Thoracic aorta endothelial cell (primary cell): ENCODE data around the gene CREB3L2. TPM values are rescaled to one million over a fixed set of nuclear protein-coding genes. Genes with fewer than 3 reads are reported as not detected.

ENCODE experiments used
- total RNA-seq: library from RNA; depleted of rRNA; stranded (reverse); fragments of >200 nt; gene quantifications from 2 replicates; pipeline ENCODE4 v1.2.3, GENCODE V29; 2012

CREB3L2 gene
- 36.8 and 65.3 TPM in 2 replicates for total RNA-seq

GRCh38 chr7:138001529-138002095 is at the start of gene CREB3L2:
CREB3L2 (minus strand) TSS chr7:138002086; CDS start chr7:138001705, 381 bp downstream.

GRCh38 chr7:137846827-137847567 is 154.9 kb downstream of the CREB3L2 start, which contains the start of gene DGKI:
DGKI (minus strand) TSS chr7:137846974.

Other genes starting within 250 kb of the CREB3L2 start
- gene DGKI, start 155.1 kb downstream of the CREB3L2 start, total RNA-seq, result 0.29 and 0.53 TPM in 2 replicates
- not detected in 2 replicates for gene AKR1D1, start 74.4 kb upstream of the CREB3L2 start, total RNA-seq